ENCODE results near the gene MMP8.

GRCh38 chr11:102662607-102663006 is 62.1 kb downstream of the MMP8 start:
- TF ChIP-seq, protein P1, sequence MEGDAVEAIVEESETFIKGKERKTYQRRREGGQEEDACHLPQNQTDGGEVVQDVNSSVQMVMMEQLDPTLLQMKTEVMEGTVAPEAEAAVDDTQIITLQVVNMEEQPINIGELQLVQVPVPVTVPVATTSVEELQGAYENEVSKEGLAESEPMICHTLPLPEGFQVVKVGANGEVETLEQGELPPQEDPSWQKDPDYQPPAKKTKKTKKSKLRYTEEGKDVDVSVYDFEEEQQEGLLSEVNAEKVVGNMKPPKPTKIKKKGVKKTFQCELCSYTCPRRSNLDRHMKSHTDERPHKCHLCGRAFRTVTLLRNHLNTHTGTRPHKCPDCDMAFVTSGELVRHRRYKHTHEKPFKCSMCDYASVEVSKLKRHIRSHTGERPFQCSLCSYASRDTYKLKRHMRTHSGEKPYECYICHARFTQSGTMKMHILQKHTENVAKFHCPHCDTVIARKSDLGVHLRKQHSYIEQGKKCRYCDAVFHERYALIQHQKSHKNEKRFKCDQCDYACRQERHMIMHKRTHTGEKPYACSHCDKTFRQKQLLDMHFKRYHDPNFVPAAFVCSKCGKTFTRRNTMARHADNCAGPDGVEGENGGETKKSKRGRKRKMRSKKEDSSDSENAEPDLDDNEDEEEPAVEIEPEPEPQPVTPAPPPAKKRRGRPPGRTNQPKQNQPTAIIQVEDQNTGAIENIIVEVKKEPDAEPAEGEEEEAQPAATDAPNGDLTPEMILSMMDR (IDR thresholded peaks at IDR 0.05; ENCODE audit: low read length): no peak
- no peak for TF ChIP-seq EZH2 (IDR thresholded peaks at IDR 0.05; ENCODE audit: borderline replicate concordance, low read length)
